ENCODE data around the gene TAMALIN. TPM values are rescaled to one million over a fixed set of nuclear protein-coding genes. Genes with fewer than 3 reads are reported as not detected.

The TAMALIN gene
- polyA plus RNA-seq, 2 of the 4 experiments (the other 2 are of a cell fraction) = 0.30 to 0.35 TPM

- ATAC-seq = no peak
- no peak overlapping the region for H3K4me3 ChIP-seq
- no peak for FAIRE-seq
- ChIA-PET CTCF (interaction anchor here (34.6 to 41.8 kb wide), 3 partner anchors 11 to 62 kb away, joined by 1544 to 1730 read pairs (median 1544); partner anchors contain the start of genes ATG101, NR4A1, SMIM41 and TAMALIN), POLR2A (no interaction called here)
- no peak overlapping the region for H3K4me2 ChIP-seq
- no peak for DNase-seq (ENCODE audit: low read depth in 1 of 2, low spot score in 1 of 2)
- 0 out of 3 replicates have a peak, but pooled peaks cover 3% of the 10 kb centered on the region for H3K4me1 ChIP-seq
- 87% methylated on average over 10 of the region's 10 CpGs for WGBS (ENCODE audit: missing lambda C conversion rate)
- TF ChIP-seq HES2 (IDR thresholded peaks at IDR 0.05) = no peak
- no peaks in the 10 kb centered on the region for H3K9me3 ChIP-seq
- H3K27ac ChIP-seq = no peak overlapping the region
Measured at GRCh38 chr12:52009081-52009751, 2.5 kb downstream of the TAMALIN start.

GRCh38 chr12:52010152-52010622 is 3.4 kb downstream of the TAMALIN start:
- FAIRE-seq (no peak), DNase-seq (ENCODE audit: low read depth in 1 of 2, low spot score in 1 of 2) (no peak), ATAC-seq (peak in 1 of 2 experiments; percentile 42; a peak in 3 of 6 replicates)
- ChIA-PET POLR2A (no interaction called here), CTCF (interaction anchor here (1.2 to 41.8 kb wide), 4 partner anchors 10 to 113 kb away, joined by 3 to 1730 read pairs (median 1544); partner anchors contain the start of genes ATG101, NR4A1, SMIM41 and TAMALIN)
- no peak overlapping the region for H3K4me2 ChIP-seq
- TF ChIP-seq MAFK (IDR thresholded peaks at IDR 0.05; ENCODE audit: partially characterized antibody) (no peak), SMC3 (IDR thresholded peaks at IDR 0.05) (no peak), ZC3H11A (IDR thresholded peaks at IDR 0.05) (no peak), POLR2A (IDR thresholded peaks at IDR 0.05; ENCODE audit: low read length) (no peak), USF2 (IDR thresholded peaks at IDR 0.05) (no peak), EHMT2 (IDR thresholded peaks at IDR 0.05; ENCODE audit: low read depth) (no peak), FOXS1 (CRISPR knock-in tag; IDR thresholded peaks at IDR 0.05) (no peak), BHLHE40 (IDR thresholded peaks at IDR 0.05; ENCODE audit: low read depth, low read length) (no peak), ELK1 (IDR thresholded peaks at IDR 0.05; ENCODE audit: low read depth, low read length) (no peak), HOXB5 (CRISPR knock-in tag; IDR thresholded peaks at IDR 0.05) (no peak), EHF (CRISPR knock-in tag; IDR thresholded peaks at IDR 0.05) (no peak), EP300 (IDR thresholded peaks at IDR 0.05) (no peak), JUNB (IDR thresholded peaks at IDR 0.05) (no peak), NFE2L2 (conservative IDR thresholded peaks at IDR 0.05; ENCODE audit: low read length) (no peak), HOXB13 (CRISPR knock-in tag; IDR thresholded peaks at IDR 0.05; ENCODE audit: low read depth) (no peak)
- H3K27ac ChIP-seq = no peak overlapping the region
- 73% methylated on average over 11 of the region's 11 CpGs for WGBS (ENCODE audit: missing lambda C conversion rate)
- H3K4me1 ChIP-seq = 0 out of 3 replicates have a peak, but pooled peaks cover 3% of the 10 kb centered on the region
- no peaks in the 10 kb centered on the region for H3K9me3 ChIP-seq
- H3K4me3 ChIP-seq = no peak overlapping the region

GRCh38 chr12:52010692-52011601 is 4.2 kb downstream of the TAMALIN start:
- Histone ChIP-seq H3K4me1 (0 out of 3 replicates have a peak, but pooled peaks cover 3% of the 10 kb centered on the region), H3K4me2 (no peak overlapping the region), H3K4me3 (no peak overlapping the region), H3K9me3 (no peaks in the 10 kb centered on the region), H3K27ac (no peak overlapping the region)
- ATAC-seq = no peak
- CTCF ChIA-PET = interaction anchor here (0.6 to 41.8 kb wide), 5 partner anchors 9 to 480 kb away, joined by 3 to 1730 read pairs (median 1544); partner anchors contain the start of genes ATG101, NR4A1, SMIM41 and TAMALIN
- no peak for DNase-seq (ENCODE audit: low read depth in 1 of 2, low spot score in 1 of 2)
- FAIRE-seq = no peak
- 84% methylated on average over 8 of the region's 8 CpGs for WGBS (ENCODE audit: missing lambda C conversion rate)
- TF ChIP-seq ZFP36 (IDR thresholded peaks at IDR 0.05; ENCODE audit: borderline replicate concordance, partially characterized antibody) (no peak), RFX5 (IDR thresholded peaks at IDR 0.05) (no peak), KDM5A (IDR thresholded peaks at IDR 0.05) (no peak), MAFK (IDR thresholded peaks at IDR 0.05; ENCODE audit: partially characterized antibody) (peak; percentile 26), EHMT2 (IDR thresholded peaks at IDR 0.05; ENCODE audit: low read depth) (no peak)
- POLR2A ChIA-PET = no interaction called here
